Activated T-cell treated with anti-CD3 and anti-CD28 coated beads, Interleukin-2, amount 50 U/mL, for 24 hours (primary cell): ENCODE data around the gene DRC7.
"Not testable (repeated sequence)": the region's sequence is repeated elsewhere in the genome, so short reads cannot be mapped to it uniquely, and the experiment has no call there.

Experiments used
- DNase-seq: peaks from one replicate; pipeline ENCODE4 v3.0.0-alpha.2; 2020
- H3K27ac Mint-ChIP-seq: 2 replicates; pipeline ENCODE4 v1.8.0; 2020; ENCODE audit warnings: mild to moderate bottlenecking, mixed read lengths
- H3K27me3 Mint-ChIP-seq: 2 replicates; pipeline ENCODE4 v1.8.0; 2020; ENCODE audit warnings: mixed read lengths
- H3K36me3 Mint-ChIP-seq: 2 replicates; pipeline ENCODE4 v1.8.0; 2020; ENCODE audit warnings: low read depth, mixed read lengths
- H3K4me1 Mint-ChIP-seq: 2 replicates; pipeline ENCODE4 v1.8.0; 2020; ENCODE audit warnings: low read depth, mixed read lengths
- H3K4me3 Mint-ChIP-seq: 2 replicates; pipeline ENCODE4 v1.8.0; 2020; ENCODE audit warnings: mild to moderate bottlenecking, moderate library complexity, mixed read lengths
- H3K9me3 Mint-ChIP-seq: 2 replicates; pipeline ENCODE4 v1.8.0; 2020; ENCODE audit warnings: mixed read lengths

Gene DRC7

GRCh38 chr16:57746316-57746715, 51.7 kb downstream of the DRC7 start:
- not testable (repeated sequence) for H3K4me3 Mint-ChIP-seq, DNase-seq, H3K9me3 Mint-ChIP-seq, H3K4me1 Mint-ChIP-seq, H3K27me3 Mint-ChIP-seq, H3K27ac Mint-ChIP-seq
- H3K36me3 Mint-ChIP-seq = peaks cover 72% of the 10 kb centered on the region

GRCh38 chr16:57747091-57747490, 52.5 kb downstream of the DRC7 start:
- Mint-ChIP-seq H3K4me3 (no peak overlapping the region), H3K36me3 (peaks cover 74% of the 10 kb centered on the region), H3K4me1 (no peaks in the 10 kb centered on the region), H3K27me3 (no peaks in the 10 kb centered on the region), H3K27ac (no peak overlapping the region), H3K9me3 (no peaks in the 10 kb centered on the region)
- DNase-seq = no peak

- H3K4me1 Mint-ChIP-seq = no peaks in the 10 kb centered on the region
These were observed 52.9 kb downstream of the DRC7 start for GRCh38 chr16:57747496-57747895.

GRCh38 chr16:57747996-57748395, 53.4 kb downstream of the DRC7 start:
- H3K27me3 Mint-ChIP-seq = no peaks in the 10 kb centered on the region
- H3K9me3 Mint-ChIP-seq = no peaks in the 10 kb centered on the region
- H3K4me3 Mint-ChIP-seq = no peak overlapping the region
- peaks cover 67% of the 10 kb centered on the region for H3K36me3 Mint-ChIP-seq
- H3K27ac Mint-ChIP-seq = no peak overlapping the region
- no peaks in the 10 kb centered on the region for H3K4me1 Mint-ChIP-seq
- no peak for DNase-seq

More at GRCh38 chr16:57747496-57747895, 52.9 kb downstream of the DRC7 start:
- Mint-ChIP-seq H3K9me3 (no peaks in the 10 kb centered on the region), H3K4me3 (no peak overlapping the region), H3K27me3 (no peaks in the 10 kb centered on the region), H3K36me3 (peaks cover 72% of the 10 kb centered on the region), H3K27ac (no peak overlapping the region)
- no peak for DNase-seq

- Mint-ChIP-seq H3K27ac (no peak overlapping the region), H3K4me1 (no peaks in the 10 kb centered on the region), H3K36me3 (peaks cover 62% of the 10 kb centered on the region), H3K4me3 (no peak overlapping the region), H3K9me3 (no peaks in the 10 kb centered on the region), H3K27me3 (no peaks in the 10 kb centered on the region)
- no peak for DNase-seq
These were observed 54.0 kb downstream of the DRC7 start for GRCh38 chr16:57748596-57748995.

- Mint-ChIP-seq H3K4me3 (no peak overlapping the region), H3K27me3 (no peaks in the 10 kb centered on the region), H3K27ac (no peak overlapping the region), H3K9me3 (no peaks in the 10 kb centered on the region), H3K4me1 (no peaks in the 10 kb centered on the region), H3K36me3 (peaks cover 60% of the 10 kb centered on the region)
- DNase-seq = no peak
These were observed 54.6 kb downstream of the DRC7 start for GRCh38 chr16:57749101-57749692.

- H3K27ac Mint-ChIP-seq = no peak overlapping the region
- H3K27me3 Mint-ChIP-seq = no peaks in the 10 kb centered on the region
- no peaks in the 10 kb centered on the region for H3K9me3 Mint-ChIP-seq
- peaks cover 60% of the 10 kb centered on the region for H3K36me3 Mint-ChIP-seq
- DNase-seq = no peak
- no peak overlapping the region for H3K4me3 Mint-ChIP-seq
- no peaks in the 10 kb centered on the region for H3K4me1 Mint-ChIP-seq
These were observed 55.3 kb downstream of the DRC7 start for GRCh38 chr16:57749856-57750452.

- Mint-ChIP-seq H3K27ac (no peak overlapping the region), H3K36me3 (peaks cover 64% of the 10 kb centered on the region), H3K4me1 (no peaks in the 10 kb centered on the region), H3K4me3 (no peak overlapping the region), H3K9me3 (no peaks in the 10 kb centered on the region), H3K27me3 (no peaks in the 10 kb centered on the region)
- no peak for DNase-seq
These were observed 56.4 kb downstream of the DRC7 start for GRCh38 chr16:57750796-57751538.

GRCh38 chr16:57751539-57752202, 57.1 kb downstream of the DRC7 start:
- no peaks in the 10 kb centered on the region for H3K27me3 Mint-ChIP-seq
- no peak overlapping the region for H3K27ac Mint-ChIP-seq
- H3K36me3 Mint-ChIP-seq = peaks cover 67% of the 10 kb centered on the region
- no peak for DNase-seq
- H3K9me3 Mint-ChIP-seq = no peaks in the 10 kb centered on the region
- no peaks in the 10 kb centered on the region for H3K4me1 Mint-ChIP-seq
- no peak overlapping the region for H3K4me3 Mint-ChIP-seq

GRCh38 chr16:57752203-57752580, 57.6 kb downstream of the DRC7 start:
- no peak overlapping the region for H3K4me3 Mint-ChIP-seq

GRCh38 chr16:57752581-57753447, 58.2 kb downstream of the DRC7 start:
- H3K36me3 Mint-ChIP-seq = peaks cover 62% of the 10 kb centered on the region
- no peak overlapping the region for H3K4me3 Mint-ChIP-seq
- no peaks in the 10 kb centered on the region for H3K9me3 Mint-ChIP-seq
- no peak overlapping the region for H3K27ac Mint-ChIP-seq
- no peaks in the 10 kb centered on the region for H3K4me1 Mint-ChIP-seq
- no peak for DNase-seq
- no peaks in the 10 kb centered on the region for H3K27me3 Mint-ChIP-seq

More at GRCh38 chr16:57752203-57752580, 57.6 kb downstream of the DRC7 start:
- DNase-seq = no peak
- Mint-ChIP-seq H3K36me3 (peaks cover 68% of the 10 kb centered on the region), H3K9me3 (no peaks in the 10 kb centered on the region), H3K27ac (no peak overlapping the region), H3K27me3 (no peaks in the 10 kb centered on the region), H3K4me1 (no peaks in the 10 kb centered on the region)

GRCh38 chr16:57753448-57754353, 59.1 kb downstream of the DRC7 start:
- Mint-ChIP-seq H3K36me3 (peaks cover 62% of the 10 kb centered on the region), H3K27ac (no peak overlapping the region), H3K4me3 (no peak overlapping the region), H3K4me1 (peaks cover 2% of the 10 kb centered on the region), H3K27me3 (no peaks in the 10 kb centered on the region), H3K9me3 (no peaks in the 10 kb centered on the region)
- no peak for DNase-seq

- Mint-ChIP-seq H3K4me3 (no peak overlapping the region), H3K27ac (no peak overlapping the region), H3K27me3 (no peaks in the 10 kb centered on the region), H3K36me3 (peaks cover 57% of the 10 kb centered on the region), H3K4me1 (peaks cover 2% of the 10 kb centered on the region), H3K9me3 (no peaks in the 10 kb centered on the region)
- DNase-seq = no peak
These were observed 59.9 kb downstream of the DRC7 start for GRCh38 chr16:57754354-57755060.
